ENCODE measurements around the gene BNIP5.

Gene BNIP5

GRCh38 chr6:36329798-36330291, 6.8 kb downstream of the BNIP5 start:
- no peak for TF ChIP-seq CTCF (IDR thresholded peaks at IDR 0.05; ENCODE audit: control insufficient read depth, extremely low read depth, insufficient read depth)
- H3K4me3 ChIP-seq (ENCODE audit: low read depth, low read length) = no peak overlapping the region
- DNase-seq (ENCODE audit: low read depth) = no peak

- no peak for DNase-seq (ENCODE audit: low read depth)
- TF ChIP-seq CTCF (IDR thresholded peaks at IDR 0.05; ENCODE audit: control insufficient read depth, extremely low read depth, insufficient read depth) = no peak
- H3K4me3 ChIP-seq (ENCODE audit: low read depth, low read length) = no peak overlapping the region
Observed at GRCh38 chr6:36328600-36328999, 8.1 kb downstream of the BNIP5 start.

GRCh38 chr6:36327919-36328236, 8.8 kb downstream of the BNIP5 start:
- no peak for TF ChIP-seq CTCF (IDR thresholded peaks at IDR 0.05; ENCODE audit: control insufficient read depth, extremely low read depth, insufficient read depth)
- no peak for DNase-seq (ENCODE audit: low read depth)
- no peak overlapping the region for H3K4me3 ChIP-seq (ENCODE audit: low read depth, low read length)

GRCh38 chr6:36327226-36327918, 9.3 kb downstream of the BNIP5 start:
- no peak for DNase-seq (ENCODE audit: low read depth)
- no peak for TF ChIP-seq CTCF (IDR thresholded peaks at IDR 0.05; ENCODE audit: control insufficient read depth, extremely low read depth, insufficient read depth)
- H3K4me3 ChIP-seq (ENCODE audit: low read depth, low read length) = no peak overlapping the region

- no peak for DNase-seq (ENCODE audit: low read depth)
- no peak overlapping the region for H3K4me3 ChIP-seq (ENCODE audit: low read depth, low read length)
- no peak for TF ChIP-seq CTCF (IDR thresholded peaks at IDR 0.05; ENCODE audit: control insufficient read depth, extremely low read depth, insufficient read depth)
Observed at GRCh38 chr6:36326356-36326995, 10.2 kb downstream of the BNIP5 start.

- H3K4me3 ChIP-seq (ENCODE audit: low read depth, low read length) = no peak overlapping the region
- DNase-seq (ENCODE audit: low read depth) = no peak
- no peak for TF ChIP-seq CTCF (IDR thresholded peaks at IDR 0.05; ENCODE audit: control insufficient read depth, extremely low read depth, insufficient read depth)
Observed at GRCh38 chr6:36324715-36325114, 12.0 kb downstream of the BNIP5 start.

- no peak for DNase-seq (ENCODE audit: low read depth)
- no peak overlapping the region for H3K4me3 ChIP-seq (ENCODE audit: low read depth, low read length)
- TF ChIP-seq CTCF (IDR thresholded peaks at IDR 0.05; ENCODE audit: control insufficient read depth, extremely low read depth, insufficient read depth) = no peak
Observed at GRCh38 chr6:36324191-36324590, 12.5 kb downstream of the BNIP5 start.
